ENCODE results near the gene NPTXR.

NPTXR gene

GRCh38 chr22:38850941-38851849 lies 7.4 kb upstream of the NPTXR start:
- DNase-seq = no peak

GRCh38 chr22:38850399-38850798 lies 6.6 kb upstream of the NPTXR start:
- no peak for DNase-seq

GRCh38 chr22:38849811-38850210 lies 6.0 kb upstream of the NPTXR start:
- DNase-seq = no peak

- DNase-seq = no peak
Measured at GRCh38 chr22:38846412-38846811, 2.6 kb upstream of the NPTXR start.

- DNase-seq = no peak
Measured at GRCh38 chr22:38845004-38845740, 1.3 kb upstream of the NPTXR start.

- peak in 2 of 3 experiments; percentile 42 to 58 for DNase-seq
Measured at GRCh38 chr22:38844315-38845003, 631 bp upstream of the NPTXR start.

- DNase-seq = peak; percentile 34 to 73 (median 73)
Measured at GRCh38 chr22:38843201-38843656, 599 bp downstream of the NPTXR start.

GRCh38 chr22:38842512-38843200 lies 1.2 kb downstream of the NPTXR start:
- DNase-seq = no peak

GRCh38 chr22:38841635-38842034 lies 2.2 kb downstream of the NPTXR start:
- no peak for DNase-seq

GRCh38 chr22:38841211-38841610 lies 2.6 kb downstream of the NPTXR start:
- peak in 2 of 3 experiments; percentile 22 to 31 for DNase-seq

GRCh38 chr22:38840129-38840528 lies 3.7 kb downstream of the NPTXR start:
- no peak for DNase-seq

GRCh38 chr22:38839686-38840085 lies 4.1 kb downstream of the NPTXR start:
- peak in 1 of 3 experiments; percentile 31 for DNase-seq

- no peak for DNase-seq
Measured at GRCh38 chr22:38837414-38837928, 6.4 kb downstream of the NPTXR start.

GRCh38 chr22:38835888-38836301 lies 7.9 kb downstream of the NPTXR start:
- DNase-seq = no peak

- no peak for DNase-seq
Measured at GRCh38 chr22:38834991-38835390, 8.8 kb downstream of the NPTXR start.

GRCh38 chr22:38834215-38834953 lies 9.4 kb downstream of the NPTXR start:
- DNase-seq = no peak

GRCh38 chr22:38833061-38833460 lies 10.8 kb downstream of the NPTXR start:
- DNase-seq = no peak

GRCh38 chr22:38832005-38832978 lies 11.5 kb downstream of the NPTXR start:
- DNase-seq = no peak

- DNase-seq = no peak
Measured at GRCh38 chr22:38831166-38831945, 12.5 kb downstream of the NPTXR start.

- no peak for DNase-seq
Measured at GRCh38 chr22:38830845-38831108, 13.1 kb downstream of the NPTXR start.
